Measurements from ENCODE around the gene CHN2.

DNA sequence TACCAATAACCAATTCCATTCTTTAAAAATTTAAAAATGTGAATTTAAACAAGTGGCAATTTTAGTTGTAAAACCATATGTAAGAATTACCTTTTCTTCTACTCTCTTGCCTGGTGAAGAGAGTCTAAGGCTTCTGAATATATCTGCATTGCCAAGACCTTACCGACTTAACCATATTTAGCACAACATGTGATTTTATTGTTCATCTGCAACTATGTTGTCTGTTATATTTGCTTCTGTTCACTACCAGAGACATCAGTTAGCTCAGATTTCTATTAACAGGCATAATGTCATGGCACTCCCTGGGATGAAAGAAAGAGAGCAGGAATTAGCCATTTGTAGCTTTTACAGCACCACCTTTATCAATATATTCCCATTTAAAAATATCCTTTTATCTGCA lies 55.3 kb downstream of the CHN2 start:
- TF ChIP-seq CTCF (IDR thresholded peaks at IDR 0.05) (no peak), POLR2A (IDR thresholded peaks at IDR 0.05) (no peak)

Measured in prostate gland (tissue), 2 donors.